ENCODE results near the gene ATP7B.

Gene ATP7B

DNA sequence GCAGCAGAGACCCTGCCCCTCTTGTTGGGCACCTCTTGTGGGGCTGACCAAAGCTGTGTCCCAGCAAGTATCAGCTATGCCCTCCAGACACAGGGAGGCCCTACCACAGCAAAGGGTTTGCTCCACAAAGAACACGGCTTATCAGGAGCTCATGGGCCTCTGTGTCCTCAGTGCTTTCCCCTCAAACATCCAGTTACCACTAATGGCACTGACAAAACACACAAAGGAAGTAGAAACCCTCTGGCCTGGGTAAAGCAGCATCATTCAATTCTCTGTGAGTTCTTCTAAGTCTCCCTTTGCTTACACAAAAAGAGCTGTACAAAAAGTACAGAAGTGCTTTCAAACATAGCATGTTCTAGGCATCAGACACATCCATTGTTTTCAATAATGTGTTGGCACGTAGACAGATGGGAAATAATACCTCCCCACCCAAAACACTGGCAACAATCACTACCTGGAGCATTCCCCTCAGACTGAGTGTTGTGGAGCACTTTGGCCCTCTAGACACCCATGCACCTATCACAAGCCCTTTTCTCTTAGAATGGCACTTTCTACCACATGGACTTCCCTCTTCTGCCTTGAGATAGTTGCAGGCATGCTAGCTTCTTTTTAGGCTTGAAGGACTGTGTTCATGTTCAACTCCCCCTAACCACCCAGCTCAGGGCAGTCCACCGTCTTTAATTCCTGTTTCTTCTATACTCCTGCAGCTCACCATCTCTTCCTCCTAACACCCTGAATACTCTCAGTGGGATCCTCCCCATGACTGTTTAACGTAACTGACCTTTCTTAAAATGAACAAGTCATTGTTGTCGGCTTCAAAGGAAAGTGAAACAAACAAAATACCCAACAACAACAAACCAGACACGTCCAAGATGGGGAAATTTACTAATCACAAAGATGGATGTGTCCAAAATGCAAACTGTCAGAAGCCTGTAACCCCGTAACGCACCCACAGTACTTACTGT is 43.5 kb downstream of the ATP7B start:
- TF ChIP-seq, protein P1, sequence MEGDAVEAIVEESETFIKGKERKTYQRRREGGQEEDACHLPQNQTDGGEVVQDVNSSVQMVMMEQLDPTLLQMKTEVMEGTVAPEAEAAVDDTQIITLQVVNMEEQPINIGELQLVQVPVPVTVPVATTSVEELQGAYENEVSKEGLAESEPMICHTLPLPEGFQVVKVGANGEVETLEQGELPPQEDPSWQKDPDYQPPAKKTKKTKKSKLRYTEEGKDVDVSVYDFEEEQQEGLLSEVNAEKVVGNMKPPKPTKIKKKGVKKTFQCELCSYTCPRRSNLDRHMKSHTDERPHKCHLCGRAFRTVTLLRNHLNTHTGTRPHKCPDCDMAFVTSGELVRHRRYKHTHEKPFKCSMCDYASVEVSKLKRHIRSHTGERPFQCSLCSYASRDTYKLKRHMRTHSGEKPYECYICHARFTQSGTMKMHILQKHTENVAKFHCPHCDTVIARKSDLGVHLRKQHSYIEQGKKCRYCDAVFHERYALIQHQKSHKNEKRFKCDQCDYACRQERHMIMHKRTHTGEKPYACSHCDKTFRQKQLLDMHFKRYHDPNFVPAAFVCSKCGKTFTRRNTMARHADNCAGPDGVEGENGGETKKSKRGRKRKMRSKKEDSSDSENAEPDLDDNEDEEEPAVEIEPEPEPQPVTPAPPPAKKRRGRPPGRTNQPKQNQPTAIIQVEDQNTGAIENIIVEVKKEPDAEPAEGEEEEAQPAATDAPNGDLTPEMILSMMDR (IDR thresholded peaks at IDR 0.05; ENCODE audit: low read depth, low read length), result no peak
- H3K4me3 ChIP-seq (ENCODE audit: low read depth, low read length), result no peak overlapping the region

DNA sequence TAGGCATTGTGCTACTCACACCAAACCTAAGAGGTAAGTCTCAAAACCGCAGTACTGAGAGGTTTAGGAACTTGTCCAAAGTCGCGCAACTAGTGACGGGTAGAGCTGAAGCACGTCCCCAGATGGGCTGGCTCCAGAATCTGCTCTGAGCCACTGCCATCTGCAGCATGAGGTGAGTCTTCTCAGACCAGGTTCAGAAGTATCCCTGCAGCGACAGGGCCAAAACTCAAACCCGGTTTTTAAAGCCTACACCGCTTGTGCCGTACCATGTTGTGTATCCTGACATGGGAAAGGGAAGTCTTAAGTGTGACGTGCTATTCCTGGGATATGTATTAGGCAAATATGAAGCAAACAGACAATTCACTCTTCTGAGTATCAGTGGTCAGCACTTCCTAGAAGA is 45.1 kb downstream of the ATP7B start:
- no peak overlapping the region for H3K4me3 ChIP-seq (ENCODE audit: low read depth, low read length)
- TF ChIP-seq, protein P1 (IDR thresholded peaks at IDR 0.05; ENCODE audit: low read depth, low read length), result no peak

DNA sequence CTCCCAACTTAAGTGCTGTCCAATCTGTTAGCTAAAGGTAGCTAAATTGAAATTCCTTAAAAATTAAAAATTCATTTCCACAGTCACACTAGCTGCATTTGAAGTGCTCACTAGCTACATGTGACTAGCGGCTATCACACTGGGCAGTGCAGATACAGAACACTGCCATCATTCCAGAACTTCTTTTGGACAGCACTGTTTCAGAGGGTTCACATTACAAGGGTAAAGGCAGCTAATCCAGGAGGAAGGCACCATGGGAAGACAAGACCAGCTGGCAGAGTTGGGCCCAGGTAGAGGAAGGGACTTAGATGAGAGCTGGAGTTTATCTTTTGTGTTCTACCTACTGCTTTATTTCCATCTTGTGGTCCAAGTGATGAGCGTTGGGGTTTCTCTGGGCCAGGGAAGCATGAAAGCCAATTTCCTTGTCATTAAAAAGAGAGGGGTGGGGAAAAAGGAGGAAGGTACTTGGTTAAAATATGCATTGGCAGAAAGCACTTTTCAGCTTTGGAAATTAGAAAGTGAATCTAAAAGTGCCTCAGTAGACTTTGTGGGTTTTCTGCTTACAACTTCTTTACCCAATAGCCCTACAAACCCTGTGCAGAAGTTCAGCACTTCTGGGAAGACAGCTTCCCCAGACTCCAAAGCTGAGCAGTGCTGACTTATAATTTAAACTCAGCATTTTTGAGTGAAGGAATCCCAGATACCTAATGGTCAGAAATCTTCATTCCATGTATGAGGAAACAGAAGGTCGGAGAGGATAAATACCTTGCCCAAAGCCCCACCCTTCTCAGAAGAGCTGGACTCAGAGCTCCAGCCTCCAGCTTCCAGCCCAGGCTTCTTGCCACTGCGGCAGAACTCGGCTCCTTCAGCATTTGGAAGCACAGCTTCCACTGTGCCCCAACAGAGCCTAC is 49.5 kb downstream of the ATP7B start:
- no peak overlapping the region for H3K4me3 ChIP-seq (ENCODE audit: low read depth, low read length)
- TF ChIP-seq, protein P1 (IDR thresholded peaks at IDR 0.05; ENCODE audit: low read depth, low read length), result no peak

DNA sequence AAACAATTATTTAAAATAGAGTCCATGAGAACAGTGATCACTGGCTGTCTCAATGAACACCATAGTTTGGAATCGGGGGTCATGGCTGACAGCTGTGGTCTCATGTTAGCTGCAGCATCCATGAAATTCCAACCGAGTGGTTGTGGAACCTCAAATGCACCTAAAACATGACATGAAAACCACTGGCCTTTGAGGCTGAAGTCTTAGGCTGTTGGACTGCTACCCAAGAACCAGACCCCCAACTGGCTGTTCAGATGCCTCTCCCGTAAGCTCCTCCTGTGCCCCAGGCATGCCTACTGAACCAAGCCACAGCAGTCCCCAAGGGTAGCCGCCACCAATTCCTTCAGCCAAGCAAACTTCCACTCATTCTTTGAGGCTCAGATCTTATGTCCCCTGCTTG is 50.5 kb downstream of the ATP7B start:
- TF ChIP-seq, protein P1 (IDR thresholded peaks at IDR 0.05; ENCODE audit: low read depth, low read length), result no peak
- no peak overlapping the region for H3K4me3 ChIP-seq (ENCODE audit: low read depth, low read length)

DNA sequence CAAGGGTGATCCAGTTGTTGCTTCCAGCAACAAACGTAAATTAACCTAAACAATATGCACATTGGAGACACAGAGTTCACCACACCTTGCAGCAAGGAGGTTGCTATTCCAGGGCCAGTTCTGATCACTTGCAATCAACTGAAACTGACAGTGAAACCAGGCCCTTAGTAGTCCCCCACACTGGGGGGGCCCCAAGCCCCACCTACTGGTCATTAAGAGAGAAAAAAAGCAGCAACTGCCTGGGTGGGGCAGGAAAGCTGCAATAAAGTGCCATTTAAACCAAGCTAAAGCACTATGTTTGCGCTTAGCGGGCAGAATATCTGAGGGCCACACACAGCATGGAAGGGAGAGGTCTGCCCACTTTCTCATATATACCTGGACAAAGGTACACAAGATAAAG is 51.5 kb downstream of the ATP7B start:
- no peak overlapping the region for H3K4me3 ChIP-seq (ENCODE audit: low read depth, low read length)
- TF ChIP-seq, protein P1 (IDR thresholded peaks at IDR 0.05; ENCODE audit: low read depth, low read length), result no peak

DNA sequence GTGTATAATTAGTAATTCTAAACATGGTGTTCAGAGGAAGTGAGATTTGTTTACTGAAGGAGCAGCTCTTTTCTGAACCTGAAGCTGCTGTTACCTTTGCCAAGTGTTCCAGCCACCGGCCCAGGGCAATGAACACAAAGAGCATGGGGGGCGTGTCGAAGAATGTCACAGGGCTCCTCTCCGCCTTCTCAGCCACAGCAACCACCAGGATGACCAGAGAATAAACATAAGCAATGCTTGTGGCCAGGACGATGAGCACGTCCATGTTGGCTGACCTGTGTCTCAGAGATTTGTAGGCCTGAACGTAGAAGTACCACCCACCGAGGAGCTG is 53.1 kb downstream of the ATP7B start:
- no peak overlapping the region for H3K4me3 ChIP-seq (ENCODE audit: low read depth, low read length)
- TF ChIP-seq, protein P1 (IDR thresholded peaks at IDR 0.05; ENCODE audit: low read depth, low read length), result no peak
